Lower lobe of right lung (tissue), 2 donors: ENCODE results near the gene CIB1. TPM values are rescaled to one million over a fixed set of nuclear protein-coding genes. Genes with fewer than 3 reads are reported as not detected.

Experiments used
- ATAC-seq, 2 donors: fragments of 200-7000 bp; cut with Tn5 transposase; one replicate each; pipeline ENCODE4 v1.9.1; 2020 to 2022; ENCODE audit warnings: mild to moderate bottlenecking in 2 of 2, moderate library complexity in 2 of 2
- DNase-seq: peaks from one replicate; pipeline ENCODE4 v3.0.0-alpha.2; 2020
- H3K27ac ChIP-seq: fragments of 200-600 bp; one replicate; pipeline ENCODE4 v1.8.0; 2022
- H3K27me3 ChIP-seq: fragments of 200-600 bp; one replicate; pipeline ENCODE4 v1.8.0; 2022; ENCODE audit warnings: low read depth
- H3K36me3 ChIP-seq: fragments of 200-600 bp; one replicate; pipeline ENCODE4 v1.8.0; 2022; ENCODE audit warnings: mild to moderate bottlenecking
- H3K4me1 ChIP-seq: fragments of 200-600 bp; one replicate; pipeline ENCODE4 v1.8.0; 2022
- H3K4me3 ChIP-seq: fragments of 200-600 bp; one replicate; pipeline ENCODE4 v1.8.0; 2022; ENCODE audit warnings: mild to moderate bottlenecking
- H3K9me3 ChIP-seq: fragments of 200-600 bp; one replicate; pipeline ENCODE4 v1.8.0; 2022
- intact Hi-C: fragments of 100-400 bp; cut with DNase I; formaldehyde crosslinking; loops from one replicate; pipeline ENCODE4 v1.11.0; 2022
- total RNA-seq: library from RNA; stranded (reverse); fragmentation: NEBNext Ultra II Directional; extraction: Animal tissue kit (Norgen Biotek cat#: 25700); gene quantifications from one replicate; pipeline ENCODE4 v1.2.1, GENCODE V29; 2021
- TF ChIP-seq, protein P1 (sequence below): fragments of 200-600 bp; IDR thresholded peaks from one replicate; pipeline ENCODE4 v1.8.0; 2022; ENCODE audit warnings: antibody characterized with exemption, mild to moderate bottlenecking
- donor health status: DM: no; HTN: yes; CAD: no; lungs with severe emphysema.

CIB1 gene
- total RNA-seq, 1 donor from 2014 or later, result 80.8 TPM

DNA sequence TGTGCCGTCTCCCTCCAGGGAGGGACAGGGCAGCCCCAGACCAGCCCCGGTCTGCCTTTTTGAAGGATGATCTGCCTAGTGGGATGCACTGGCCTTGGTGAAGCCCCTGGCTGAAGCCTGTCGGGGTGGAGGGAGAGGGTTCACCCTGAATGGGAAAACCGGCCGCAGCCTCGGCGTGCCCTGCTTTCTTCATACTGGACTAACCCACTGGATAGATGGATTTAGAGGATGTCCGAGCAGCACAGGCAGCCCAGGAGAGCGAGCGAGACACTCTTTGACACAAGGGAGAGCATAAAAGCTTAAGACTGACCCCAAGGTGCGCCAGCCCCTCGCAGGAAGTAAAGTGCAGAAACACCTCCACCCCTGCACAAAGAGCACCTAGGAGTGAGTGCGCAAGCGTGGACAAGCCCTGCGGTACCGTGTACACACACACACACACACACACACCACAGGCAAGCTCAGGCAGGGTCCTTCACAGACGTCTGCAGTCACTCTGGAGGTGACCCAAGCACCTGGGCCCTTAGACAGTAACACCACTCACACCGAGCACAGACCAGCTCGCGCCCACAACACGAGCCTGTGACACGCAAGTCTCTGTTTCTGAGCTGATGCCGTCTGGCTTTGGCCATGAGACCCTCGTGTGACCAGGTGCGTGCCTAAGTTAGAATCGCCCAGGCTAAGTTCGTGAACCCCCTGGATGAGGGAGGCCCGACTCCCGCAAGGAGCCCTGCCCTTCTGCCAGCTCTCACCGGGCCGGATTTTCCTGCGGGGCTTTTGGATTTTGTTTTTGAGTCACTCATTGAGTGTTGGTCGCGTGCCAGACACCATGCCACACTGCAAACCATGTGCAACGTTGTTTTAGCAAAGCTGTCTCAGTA, 21.3 kb downstream of the CIB1 start:
- Histone ChIP-seq H3K27me3 (no peaks in the 10 kb centered on the region), H3K27ac (peak overlapping the region; percentile 58), H3K36me3 (peaks cover 12% of the 10 kb centered on the region), H3K9me3 (no peaks in the 10 kb centered on the region), H3K4me1 (peaks cover 48% of the 10 kb centered on the region), H3K4me3 (no peak overlapping the region)
- DNase-seq (no peak), ATAC-seq (peak; percentile 50 to 74)
- TF ChIP-seq, protein P1, sequence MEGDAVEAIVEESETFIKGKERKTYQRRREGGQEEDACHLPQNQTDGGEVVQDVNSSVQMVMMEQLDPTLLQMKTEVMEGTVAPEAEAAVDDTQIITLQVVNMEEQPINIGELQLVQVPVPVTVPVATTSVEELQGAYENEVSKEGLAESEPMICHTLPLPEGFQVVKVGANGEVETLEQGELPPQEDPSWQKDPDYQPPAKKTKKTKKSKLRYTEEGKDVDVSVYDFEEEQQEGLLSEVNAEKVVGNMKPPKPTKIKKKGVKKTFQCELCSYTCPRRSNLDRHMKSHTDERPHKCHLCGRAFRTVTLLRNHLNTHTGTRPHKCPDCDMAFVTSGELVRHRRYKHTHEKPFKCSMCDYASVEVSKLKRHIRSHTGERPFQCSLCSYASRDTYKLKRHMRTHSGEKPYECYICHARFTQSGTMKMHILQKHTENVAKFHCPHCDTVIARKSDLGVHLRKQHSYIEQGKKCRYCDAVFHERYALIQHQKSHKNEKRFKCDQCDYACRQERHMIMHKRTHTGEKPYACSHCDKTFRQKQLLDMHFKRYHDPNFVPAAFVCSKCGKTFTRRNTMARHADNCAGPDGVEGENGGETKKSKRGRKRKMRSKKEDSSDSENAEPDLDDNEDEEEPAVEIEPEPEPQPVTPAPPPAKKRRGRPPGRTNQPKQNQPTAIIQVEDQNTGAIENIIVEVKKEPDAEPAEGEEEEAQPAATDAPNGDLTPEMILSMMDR, result no peak
- intact Hi-C loops, result no loop called here

DNA sequence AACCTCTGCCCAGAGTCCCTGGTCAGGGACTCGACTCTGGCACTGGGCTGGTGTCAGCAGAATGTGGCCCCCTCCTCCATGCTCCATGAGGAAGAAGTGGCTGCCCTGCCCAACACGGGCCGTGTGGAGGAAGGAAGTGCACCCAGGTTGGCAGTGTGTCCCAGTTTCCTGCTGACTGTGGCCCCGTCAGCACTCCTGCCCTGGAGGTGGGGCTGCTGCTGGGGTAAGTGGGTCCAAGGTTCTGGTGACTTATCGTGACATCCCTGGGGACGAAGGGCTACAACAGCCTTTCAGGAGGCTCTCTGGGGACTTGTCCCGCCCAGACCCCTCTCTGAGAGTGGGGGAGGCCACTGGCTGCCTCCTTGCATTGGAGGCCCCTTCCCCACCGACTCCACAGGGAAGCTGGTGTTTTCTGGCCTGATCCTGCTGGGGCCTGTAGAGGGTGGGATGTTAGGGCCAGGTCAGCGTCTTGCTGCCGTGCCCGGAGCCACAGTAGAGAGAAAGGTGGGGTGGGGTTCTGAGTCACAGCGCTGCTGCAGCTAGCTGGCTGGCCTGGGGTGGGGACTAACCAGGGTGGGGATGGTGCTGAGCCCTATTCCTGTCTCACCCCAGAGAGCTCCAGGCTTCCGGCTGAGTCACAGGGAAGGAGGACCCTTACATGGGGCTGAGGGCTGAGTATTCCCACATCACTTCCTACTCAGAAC, 22.1 kb downstream of the CIB1 start:
- H3K4me1 ChIP-seq, result peaks cover 48% of the 10 kb centered on the region
- TF ChIP-seq, protein P1, result no peak

DNA sequence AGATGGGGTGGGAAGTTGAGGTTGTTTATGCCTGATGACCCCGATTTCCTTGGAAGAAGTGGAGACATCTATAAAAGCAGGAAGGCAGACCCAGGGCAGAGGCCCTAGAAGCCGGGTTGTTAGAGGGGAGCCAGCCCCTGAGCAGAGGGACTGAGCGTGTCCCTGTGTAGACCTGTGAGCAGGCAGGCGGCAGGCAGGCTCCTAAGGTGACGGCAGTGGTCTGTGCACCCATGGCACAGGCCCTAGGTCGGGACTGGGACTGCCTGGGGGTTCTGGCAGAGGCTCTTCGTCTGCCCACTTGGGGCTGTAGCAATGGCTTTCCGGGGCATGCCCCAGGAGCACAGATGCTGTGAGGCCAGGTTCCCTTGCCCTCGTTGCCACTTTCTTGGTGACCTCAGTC, 22.7 kb downstream of the CIB1 start:
- Histone ChIP-seq H3K9me3 (no peaks in the 10 kb centered on the region), H3K4me3 (no peak overlapping the region), H3K36me3 (peaks cover 23% of the 10 kb centered on the region), H3K27ac (peak overlapping the region; percentile 36), H3K27me3 (no peaks in the 10 kb centered on the region), H3K4me1 (peaks cover 48% of the 10 kb centered on the region)
- ATAC-seq (no peak), DNase-seq (no peak)
- TF ChIP-seq, protein P1, result no peak
- intact Hi-C loops, result no loop called here

More for the DNA sequence above, 22.1 kb downstream of the CIB1 start:
- intact Hi-C loops, result no loop called here
- Histone ChIP-seq H3K27ac (peak overlapping the region; percentile 36), H3K27me3 (no peaks in the 10 kb centered on the region), H3K4me3 (no peak overlapping the region), H3K36me3 (peaks cover 18% of the 10 kb centered on the region), H3K9me3 (no peaks in the 10 kb centered on the region)
- ATAC-seq, result peak; percentile 44 to 51
- no peak for DNase-seq

DNA sequence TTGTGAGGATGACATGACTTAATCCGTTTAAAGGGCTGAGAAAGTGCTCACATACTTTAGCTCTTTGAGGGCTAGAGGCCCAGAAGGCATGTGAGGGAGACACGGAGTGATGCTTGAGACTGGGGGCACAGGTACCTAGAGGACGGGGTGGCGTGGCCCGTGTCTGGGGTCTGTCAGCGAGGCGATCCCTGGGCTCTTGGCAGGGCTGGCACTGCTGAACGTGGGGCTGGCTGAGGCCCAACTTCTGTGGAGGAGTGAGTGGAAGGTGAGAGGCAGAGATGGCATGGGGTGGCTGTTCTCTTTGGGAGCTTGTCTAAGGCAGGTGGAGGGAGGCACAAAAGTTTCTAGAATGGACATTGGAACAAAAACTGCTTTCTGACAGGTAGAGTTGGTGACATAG, 23.1 kb downstream of the CIB1 start:
- Histone ChIP-seq H3K27me3 (no peaks in the 10 kb centered on the region), H3K36me3 (peaks cover 25% of the 10 kb centered on the region), H3K4me1 (peaks cover 48% of the 10 kb centered on the region), H3K27ac (no peak overlapping the region), H3K4me3 (no peak overlapping the region), H3K9me3 (no peaks in the 10 kb centered on the region)
- DNase-seq (no peak), ATAC-seq (no peak)
- TF ChIP-seq, protein P1, result no peak
- intact Hi-C loops, result no loop called here

DNA sequence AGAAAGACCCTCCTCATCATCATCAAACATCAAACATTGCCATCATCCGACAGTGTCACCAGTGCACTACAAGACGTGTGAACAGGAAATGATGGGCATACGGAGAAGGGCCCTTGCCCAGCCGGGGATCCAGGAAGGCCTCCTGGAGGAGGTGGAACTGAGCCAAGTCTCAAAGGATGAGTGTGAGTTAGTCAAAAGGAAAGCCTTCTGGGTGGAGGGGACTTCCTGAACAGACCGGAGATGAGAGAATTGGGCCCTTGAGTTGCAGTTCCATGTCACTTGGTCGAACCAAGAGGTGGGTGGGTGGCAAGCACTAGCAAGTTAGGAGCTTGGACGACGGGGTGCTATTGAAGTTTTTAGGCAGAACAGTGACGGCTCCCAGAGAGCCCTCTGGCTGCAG, 24.1 kb downstream of the CIB1 start:
- H3K9me3 ChIP-seq, result no peaks in the 10 kb centered on the region
- peaks cover 16% of the 10 kb centered on the region for H3K36me3 ChIP-seq
- no peaks in the 10 kb centered on the region for H3K27me3 ChIP-seq
- DNase-seq (no peak), ATAC-seq (no peak)
- TF ChIP-seq, protein P1, result no peak
- intact Hi-C loops, result no loop called here
- H3K4me3 ChIP-seq, result no peak overlapping the region
- peaks cover 45% of the 10 kb centered on the region for H3K4me1 ChIP-seq
- H3K27ac ChIP-seq, result no peak overlapping the region
